CMK (cell line): ENCODE results near the gene DOCK9.

ENCODE experiments used
- DNase-seq: peaks from one replicate; pipeline ENCODE4 v3.0.0-alpha.2; 2010; ENCODE audit warnings: low read depth

Gene DOCK9

GRCh38 chr13:98848746-98849145 lies 129.1 kb downstream of the DOCK9 start:
- DNase-seq: no peak

GRCh38 chr13:98847780-98848179 lies 130.1 kb downstream of the DOCK9 start:
- DNase-seq: peak; percentile 14

- no peak for DNase-seq
Measured at GRCh38 chr13:98846986-98847385, 130.9 kb downstream of the DOCK9 start.

DNA sequence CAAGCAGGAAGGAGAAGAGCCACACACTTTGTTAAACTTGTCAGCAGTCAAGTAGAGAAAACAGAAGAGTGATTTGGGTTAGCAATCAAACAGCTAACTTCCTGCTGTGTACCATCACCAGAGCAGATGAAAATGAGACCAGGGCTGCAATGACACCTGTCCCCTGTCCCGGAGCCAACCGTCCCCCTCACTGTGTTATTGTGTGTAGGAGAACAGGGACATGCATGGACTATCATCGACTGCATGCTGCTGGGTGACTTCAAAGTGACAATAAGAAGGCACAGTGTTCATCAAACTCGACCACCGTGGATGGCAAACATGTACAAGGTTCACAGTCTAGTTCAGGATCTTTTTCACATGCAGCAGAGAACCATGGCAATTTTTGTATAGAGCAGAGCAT lies 131.3 kb downstream of the DOCK9 start:
- no peak for DNase-seq

DNA sequence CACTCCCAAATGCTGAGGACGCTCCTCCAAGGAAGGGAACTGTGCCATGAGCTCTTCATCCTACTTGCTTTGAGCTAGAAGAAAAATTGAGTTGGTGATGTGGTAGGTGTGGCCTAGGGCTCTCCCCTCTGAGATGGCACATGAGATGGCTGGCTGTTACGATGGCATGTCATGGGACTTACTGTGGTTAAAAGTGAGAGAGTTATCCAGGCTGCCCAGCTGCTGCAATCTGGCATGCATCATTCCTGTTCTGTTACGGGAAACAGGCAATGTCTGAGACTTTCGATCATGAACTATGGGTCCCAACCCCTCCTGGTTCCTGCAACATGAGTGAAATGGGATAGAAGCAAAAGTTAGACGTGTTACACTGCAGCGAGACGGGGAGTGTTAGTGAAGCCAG lies 132.1 kb downstream of the DOCK9 start:
- no peak for DNase-seq

DNA sequence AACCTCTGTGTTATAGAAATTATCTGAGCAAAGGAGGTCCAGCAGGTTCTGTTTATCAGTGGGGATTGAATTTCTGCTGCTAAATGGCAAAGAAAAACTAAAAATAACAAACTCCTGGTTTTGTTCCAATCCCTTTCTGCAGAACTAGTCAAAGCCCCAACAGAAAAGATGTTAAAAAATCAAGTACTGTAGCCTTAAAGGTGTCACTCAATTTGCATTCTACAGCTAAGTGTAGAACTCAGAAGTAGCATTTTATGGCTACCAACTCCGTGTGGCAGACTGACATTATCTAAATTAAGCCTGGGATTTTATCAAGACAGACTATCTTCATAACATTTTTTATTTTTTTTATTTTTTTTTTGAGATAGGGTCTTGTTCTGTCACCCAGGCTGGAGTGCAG lies 133.8 kb downstream of the DOCK9 start:
- no peak for DNase-seq

DNA sequence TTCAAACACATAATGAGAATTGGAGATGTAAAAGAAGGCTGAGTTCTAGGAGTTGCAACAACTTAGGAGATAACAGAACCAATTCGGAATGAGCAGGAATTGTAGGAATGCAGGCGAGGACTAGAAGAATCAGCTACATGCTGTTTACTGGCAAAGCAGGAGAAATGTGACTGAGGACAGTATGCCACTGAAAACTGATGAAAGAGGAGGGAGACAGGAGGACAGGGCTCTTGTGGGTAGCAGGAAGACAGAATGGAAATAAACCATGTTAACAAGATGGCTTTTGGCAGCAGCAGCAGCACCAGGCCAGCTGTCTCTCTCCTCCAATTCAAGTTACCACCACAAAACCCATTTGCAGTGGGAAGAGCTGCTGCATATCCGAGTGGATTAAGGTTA lies 134.4 kb downstream of the DOCK9 start:
- no peak for DNase-seq

DNA sequence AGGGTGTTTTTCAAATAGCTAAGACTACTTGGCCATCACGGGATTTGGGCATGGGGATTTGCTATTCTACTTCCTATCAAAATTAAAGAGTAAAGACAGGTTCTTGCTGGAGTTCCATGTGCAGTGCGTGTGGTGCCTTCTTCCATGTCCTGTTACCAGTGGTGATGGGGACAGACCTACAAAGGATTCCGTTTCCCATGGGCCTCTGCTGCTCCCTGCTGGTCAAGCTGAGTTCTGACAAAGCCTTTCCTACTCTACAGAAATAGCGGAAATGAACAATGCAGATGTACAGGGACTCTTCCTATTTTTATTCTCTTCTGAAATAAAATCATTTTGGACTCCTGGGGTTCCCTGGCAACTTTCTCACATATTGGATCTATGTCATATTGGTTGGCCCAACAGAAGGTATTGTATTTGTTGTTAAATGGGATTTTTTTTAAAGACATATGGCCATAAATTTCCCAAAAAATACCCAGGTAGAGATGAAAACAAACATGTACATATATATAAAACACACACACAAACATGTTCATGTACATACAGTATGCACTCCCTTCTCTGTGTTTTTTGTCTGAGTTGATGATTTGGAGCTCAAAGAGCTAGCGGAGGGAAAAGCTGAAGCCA lies 134.9 kb downstream of the DOCK9 start:
- DNase-seq: peak; percentile 60

DNA sequence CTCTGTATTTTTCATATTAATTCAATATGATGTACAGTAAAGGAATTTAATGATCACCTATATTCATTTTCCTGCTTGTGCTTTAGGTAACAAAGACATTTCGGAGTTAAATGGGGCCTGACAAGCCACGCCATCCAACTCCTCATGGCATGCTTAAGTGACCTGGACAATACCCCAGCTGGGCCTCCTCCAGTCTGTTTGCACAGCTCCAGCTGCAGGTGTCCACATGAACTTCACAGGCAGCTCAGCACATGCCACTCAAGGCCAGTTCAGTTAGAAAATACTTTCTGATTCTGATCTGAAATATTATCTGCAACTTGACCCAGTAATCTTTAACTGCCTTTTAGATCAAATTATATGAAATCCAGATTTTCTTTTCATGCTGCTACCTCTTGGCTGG lies 135.8 kb downstream of the DOCK9 start:
- no peak for DNase-seq

DNA sequence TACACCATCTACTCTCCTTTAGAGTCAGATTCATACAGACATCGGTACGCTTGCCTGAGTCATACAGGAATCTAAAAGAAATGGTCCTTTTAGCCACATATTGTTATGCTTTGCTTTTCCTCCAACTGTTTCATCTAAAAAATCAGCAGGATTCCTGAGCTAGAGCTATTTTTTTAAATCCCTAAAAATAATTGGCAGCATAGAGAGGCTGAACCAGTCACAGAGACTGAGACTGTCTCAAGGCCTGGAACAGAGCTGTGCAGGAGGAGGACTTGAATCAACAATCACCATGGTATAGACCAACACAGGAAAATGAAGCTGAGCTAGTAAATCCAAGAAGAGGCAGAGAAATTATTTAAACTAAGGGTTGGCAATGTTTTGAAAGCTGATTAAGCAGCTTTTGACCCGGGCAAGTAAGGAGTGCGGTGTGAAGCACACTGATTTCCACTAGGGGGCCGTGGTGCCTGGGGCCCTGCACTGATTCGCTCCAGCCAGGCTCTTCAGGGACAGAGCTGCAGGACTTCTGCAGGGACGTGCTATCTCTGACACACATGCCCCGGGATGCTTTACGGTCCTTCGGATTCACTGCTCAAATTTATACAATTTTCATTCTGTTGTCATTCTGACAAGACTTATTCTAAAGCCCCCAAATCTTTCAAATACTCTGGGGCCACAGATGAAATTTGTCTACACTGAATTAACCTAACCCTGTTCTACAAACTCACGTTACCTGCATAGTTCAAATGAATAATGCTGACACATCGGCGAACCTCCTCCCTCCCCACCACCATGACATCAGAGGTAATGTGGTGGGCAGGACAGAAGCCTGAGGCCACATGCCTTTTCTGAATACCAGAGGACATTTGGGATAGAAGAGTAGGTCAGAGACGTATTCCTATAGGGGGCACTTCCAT lies 137.8 kb downstream of the DOCK9 start:
- no peak for DNase-seq

DNA sequence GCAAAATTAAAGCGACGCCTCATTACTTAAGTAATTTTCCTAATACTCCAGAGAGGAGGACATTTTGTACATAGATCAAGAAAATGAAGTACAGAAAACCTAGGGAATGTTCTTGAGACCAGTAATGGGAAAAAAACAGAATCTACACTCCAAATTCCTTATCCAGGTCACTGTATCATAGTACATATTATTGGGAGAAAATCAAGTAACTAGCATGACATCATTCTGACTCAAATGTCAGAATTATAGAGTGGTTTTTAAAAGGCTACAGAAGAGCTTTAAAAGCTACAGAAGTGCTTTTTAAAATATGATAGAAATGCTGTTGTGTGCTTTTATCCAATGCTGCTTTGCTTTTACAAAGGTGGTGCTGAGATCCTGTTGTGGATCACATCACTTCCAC lies 139.1 kb downstream of the DOCK9 start:
- DNase-seq: no peak

GRCh38 chr13:98837896-98838295 lies 140.0 kb downstream of the DOCK9 start:
- no peak for DNase-seq

DNA sequence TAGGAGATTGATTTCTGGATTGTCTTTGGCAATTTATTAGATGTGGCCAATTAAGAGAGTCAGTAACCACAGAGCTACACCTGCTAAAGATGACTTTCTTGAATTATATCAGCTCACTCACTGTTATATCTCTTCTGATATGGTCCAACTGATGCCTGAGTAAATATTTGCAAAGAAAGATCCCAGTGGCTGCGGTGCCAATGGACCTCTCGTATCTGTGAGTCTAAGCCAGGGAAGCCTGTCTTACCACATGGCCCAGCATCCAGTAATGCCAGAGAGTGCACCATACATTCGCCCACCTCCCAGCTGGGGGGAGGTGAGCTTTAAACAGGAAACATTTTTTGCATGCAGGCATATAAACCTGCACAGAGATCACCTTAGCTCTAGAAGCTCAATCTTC lies 142.7 kb downstream of the DOCK9 start:
- DNase-seq: no peak

- no peak for DNase-seq
Measured at GRCh38 chr13:98834254-98834960, 143.5 kb downstream of the DOCK9 start.

DNA sequence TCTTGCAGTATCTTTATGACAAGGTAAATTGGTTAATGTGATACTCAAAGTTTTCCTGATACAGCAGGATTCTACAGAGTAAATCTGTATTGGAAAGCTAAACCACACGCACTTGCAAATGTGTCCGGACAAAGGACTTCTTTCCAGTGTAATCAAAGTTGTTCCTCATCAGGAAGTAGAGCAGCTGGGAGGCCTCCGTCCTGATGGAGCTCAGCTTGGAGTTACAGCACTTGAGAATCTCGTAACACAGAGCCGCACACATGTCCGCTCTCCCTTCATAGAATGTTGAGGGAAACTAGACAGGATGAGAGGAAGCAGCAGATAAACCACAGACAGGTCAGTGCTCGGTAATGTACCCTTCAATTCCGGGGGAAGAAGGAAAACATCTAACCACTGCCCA lies 146.6 kb downstream of the DOCK9 start:
- no peak for DNase-seq

DNA sequence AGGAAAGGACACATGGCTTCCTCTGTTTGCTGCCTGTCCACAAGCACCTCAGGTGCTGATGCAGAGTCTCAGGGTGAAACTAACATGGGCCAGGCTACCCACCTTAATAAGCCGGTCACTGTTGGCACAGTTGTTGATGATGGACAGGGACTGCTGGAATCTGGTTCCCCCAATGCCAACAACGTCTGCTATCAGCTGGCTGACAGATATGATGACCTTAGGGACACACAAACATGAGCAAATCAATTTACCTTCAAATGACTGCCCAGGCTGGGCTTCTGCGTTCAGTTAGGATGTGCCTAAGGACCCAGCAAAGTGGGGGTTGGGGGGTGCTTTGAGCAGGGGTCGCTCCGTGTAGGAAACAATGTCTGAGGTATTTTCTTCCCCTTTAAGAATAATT lies 148.3 kb downstream of the DOCK9 start:
- DNase-seq: no peak

DNA sequence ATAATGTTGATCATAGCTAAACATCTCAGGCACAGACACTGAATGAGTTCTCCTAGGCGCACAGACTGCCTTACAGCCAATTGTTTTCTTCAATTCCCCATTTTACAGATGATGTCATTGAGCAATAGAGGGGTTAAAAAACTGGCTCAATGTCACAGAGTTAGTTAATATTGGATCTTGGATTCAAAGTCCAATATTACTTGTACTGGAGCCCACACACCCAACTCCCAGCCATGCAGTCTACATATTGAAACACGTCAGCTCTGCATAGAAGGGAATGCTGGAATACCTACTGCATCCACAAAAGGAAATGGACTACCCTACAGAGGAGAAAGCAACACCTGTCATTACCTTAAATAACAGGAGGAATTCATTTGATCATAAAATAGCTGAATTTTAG lies 149.2 kb downstream of the DOCK9 start:
- no peak for DNase-seq

DNA sequence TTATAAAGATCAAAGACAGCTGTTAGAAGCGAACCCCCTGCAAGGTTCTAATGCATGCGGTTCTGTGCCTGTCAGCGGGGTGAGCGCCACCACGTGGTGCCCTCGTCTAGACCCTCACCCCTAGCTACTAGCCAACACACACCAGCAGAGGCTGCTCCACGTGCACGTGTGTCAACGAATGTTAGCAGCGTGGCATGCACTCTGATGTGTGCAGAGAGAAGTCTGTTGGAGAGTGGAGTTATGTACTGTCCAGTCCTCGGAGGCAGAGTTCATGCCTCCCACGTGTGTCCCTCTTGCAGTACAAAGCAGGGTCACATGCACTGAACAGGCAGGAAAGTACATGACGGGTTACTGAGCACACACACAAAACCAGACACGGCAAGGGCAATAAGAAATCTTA lies 150.4 kb downstream of the DOCK9 start:
- DNase-seq: no peak

GRCh38 chr13:98826146-98826545 lies 151.7 kb downstream of the DOCK9 start:
- no peak for DNase-seq

DNA sequence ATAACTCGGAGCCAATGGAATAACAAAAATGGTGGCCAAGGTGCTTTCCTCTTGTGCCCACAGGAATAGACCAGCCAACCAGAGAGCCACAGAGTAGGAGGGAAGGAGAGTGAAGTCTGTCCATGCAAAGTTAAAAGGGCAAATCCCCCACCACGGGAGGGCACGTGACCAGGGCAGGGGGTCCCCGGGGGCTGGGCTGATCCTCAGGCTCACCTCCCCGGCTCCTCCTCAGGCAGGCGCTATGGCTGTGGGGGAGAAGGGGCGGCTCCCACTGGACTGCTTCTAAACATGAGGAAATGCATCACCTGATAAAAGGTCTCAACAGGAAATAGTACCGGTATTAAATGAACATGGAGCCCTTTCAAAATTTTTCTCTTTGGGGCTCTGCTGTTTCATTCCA lies 152.2 kb downstream of the DOCK9 start:
- no peak for DNase-seq

DNA sequence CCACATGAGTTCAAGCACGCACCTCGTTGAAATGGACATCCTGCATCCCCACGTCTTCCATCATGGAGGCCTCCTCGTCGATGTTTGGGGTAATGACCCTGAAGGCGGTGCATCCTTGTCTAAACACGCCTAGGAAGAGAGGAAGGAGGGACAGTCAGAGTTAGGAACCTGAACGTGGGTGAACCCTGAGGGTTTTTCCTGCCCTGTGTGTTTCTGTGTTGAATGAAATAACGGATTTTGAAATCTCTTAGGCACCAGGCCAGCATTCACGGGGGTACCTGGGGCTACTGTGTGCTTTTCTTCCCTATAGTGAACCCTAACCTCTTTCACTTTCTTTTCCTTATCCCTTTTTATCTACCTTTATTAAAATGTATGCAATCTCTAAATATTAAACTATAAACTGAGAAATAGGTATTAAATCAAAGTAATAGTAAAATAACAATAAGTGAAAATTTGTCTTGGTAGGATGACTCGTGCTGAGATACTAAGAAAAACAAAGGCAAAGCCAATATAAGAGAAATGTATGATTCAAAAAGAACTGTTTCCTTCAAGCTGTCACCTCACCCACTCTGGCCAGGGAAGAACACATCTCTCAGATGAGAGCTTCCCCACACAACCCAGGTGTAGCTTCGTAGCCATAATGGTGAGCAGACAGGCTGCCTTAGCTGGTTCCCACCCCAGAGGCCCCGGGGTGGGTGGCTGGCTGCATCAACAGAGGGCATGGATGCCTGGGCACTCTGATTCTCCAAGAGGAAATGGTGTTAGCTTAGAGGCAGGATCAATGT lies 153.3 kb downstream of the DOCK9 start:
- DNase-seq: no peak

- DNase-seq: no peak
Measured at GRCh38 chr13:98823442-98823841, 154.4 kb downstream of the DOCK9 start.
